Keratinocyte (primary cell): ENCODE data around the gene SREBF1. TPM values are rescaled to one million over a fixed set of nuclear protein-coding genes. Genes with fewer than 3 reads are reported as not detected.
A peak's percentile ranks its signal among the peaks of the same experiment; 100 is the strongest.

Experiments used
- DNase-seq: peaks from one replicate; pipeline ENCODE4 v3.0.0-alpha.2; 2011; ENCODE audit warnings: low read depth, missing footprints, low spot score
- FAIRE-seq: peaks from 2 replicates; lab custom pipeline; 2011; peaks lifted over from hg19 to GRCh38; lab: Jason Lieb, UNC
- H2AFZ ChIP-seq: 2 replicates; pipeline ENCODE4 v1.6.0; 2012; ENCODE audit warnings: low read length, control low read depth, inconsistent platforms; ENCODE audit not compliant: control insufficient read depth
- H3K27ac ChIP-seq: 2 replicates; pipeline ENCODE4 v1.5.1; 2011; ENCODE audit warnings: low read length; ENCODE audit not compliant: control insufficient read depth, insufficient read depth
- H3K27me3 ChIP-seq: 3 replicates; pipeline ENCODE4 v1.6.0; 2011; ENCODE audit warnings: low read length; ENCODE audit not compliant: control insufficient read depth, insufficient read depth; ENCODE audit errors: extremely low read depth
- H3K36me3 ChIP-seq, 2 experiments: 2 replicates in 1 of 2; 3 replicates in 1 of 2; pipeline ENCODE4 v1.5.1; 2011; ENCODE audit warnings: low read length in 2 of 2, mild to moderate bottlenecking in 1 of 2; ENCODE audit not compliant: control insufficient read depth in 2 of 2, insufficient read depth in 2 of 2; ENCODE audit errors: extremely low read depth in 1 of 2
- H3K4me1 ChIP-seq: 3 replicates; pipeline ENCODE4 v1.5.1; 2011; ENCODE audit warnings: low read length; ENCODE audit not compliant: control insufficient read depth, insufficient read depth; ENCODE audit errors: extremely low read depth
- H3K4me2 ChIP-seq: 3 replicates; pipeline ENCODE4 v1.6.0; 2011; ENCODE audit warnings: low read depth, low read length; ENCODE audit not compliant: control insufficient read depth, insufficient read depth; ENCODE audit errors: extremely low read depth
- H3K4me3 ChIP-seq, 3 experiments: fragments of 200-600 bp in 1 of 3; sonication (generic) in 1 of 3; 2 replicates in 2 of 3; 3 replicates in 1 of 3; pipeline ENCODE4 v1.5.1; 2011 to 2016; ENCODE audit warnings: low read length in 3 of 3, mild to moderate bottlenecking in 3 of 3, control low read depth in 2 of 3, inconsistent platforms in 1 of 3, low read depth in 1 of 3, mixed read lengths in 1 of 3, mixed run types in 1 of 3, moderate library complexity in 1 of 3; ENCODE audit not compliant: control insufficient read depth in 2 of 3, insufficient read depth in 2 of 3; ENCODE audit errors: extremely low read depth in 1 of 3
- H3K79me2 ChIP-seq: 2 replicates; pipeline ENCODE4 v1.6.0; 2012; ENCODE audit warnings: low read length; ENCODE audit not compliant: control insufficient read depth, insufficient read depth
- H3K9ac ChIP-seq: 3 replicates; pipeline ENCODE4 v1.6.0; 2011; ENCODE audit warnings: low read length; ENCODE audit not compliant: control insufficient read depth, insufficient read depth; ENCODE audit errors: extremely low read depth
- H3K9me1 ChIP-seq: 3 replicates; pipeline ENCODE4 v1.6.0; 2011; ENCODE audit warnings: low read length; ENCODE audit not compliant: control insufficient read depth, insufficient read depth; ENCODE audit errors: extremely low read depth
- H3K9me3 ChIP-seq: 2 replicates; pipeline ENCODE4 v1.5.1; 2012; ENCODE audit warnings: low read depth, low read length; ENCODE audit not compliant: control insufficient read depth
- H4K20me1 ChIP-seq: 3 replicates; pipeline ENCODE4 v1.6.0; 2011; ENCODE audit warnings: low read length; ENCODE audit not compliant: control insufficient read depth, insufficient read depth; ENCODE audit errors: extremely low read depth
- CTCF ChIP-seq, 3 experiments: IDR thresholded peaks in 1 of 3; conservative IDR thresholded peaks in 1 of 3; optimal IDR thresholded peaks in 1 of 3; 2 replicates in 2 of 3; 3 replicates in 1 of 3; pipeline versions ENCODE3 to v1.5.1; 2011; ENCODE audit warnings: low read length in 3 of 3, mild to moderate bottlenecking in 3 of 3, moderate library complexity in 2 of 3, control low read depth in 1 of 3, inconsistent platforms in 1 of 3; ENCODE audit not compliant: insufficient read depth in 2 of 3; ENCODE audit errors: extremely low read depth in 1 of 3
- EZH2 ChIP-seq: IDR thresholded peaks from one replicate; pipeline ENCODE4 v1.6.1; 2012; ENCODE audit warnings: inconsistent platforms, mild to moderate bottlenecking, low read length, moderate library complexity
- dilution Hi-C: fragments of 300-500 bp; cut with MboI; formaldehyde crosslinking; loops from one replicate; pipeline ENCODE4 v1.7.0; 2020; ENCODE audit warnings: low sequenced_read_pairs; ENCODE audit not compliant: extremely low pct_ligation_motif_present
- polyA plus RNA-seq, 5 experiments: library from polyadenylated mRNA; depleted of rRNA in 3 of 5; stranded (reverse) in 3 of 5; stranded (forward) in 1 of 5; unstranded in 1 of 5; fragments of >200 nt; gene quantifications; 1 replicate in 1 of 5; 2 replicates in 3 of 5; 3 replicates in 1 of 5; pipeline versions ENCODE4 v1.2.1 to v1.2.3, GENCODE V29; 2011 to 2012; ENCODE audit warnings: missing spikeins in 2 of 5, low read depth in 1 of 5, low replicate concordance in 1 of 5

Gene SREBF1
- polyA plus RNA-seq, 1 donor (not counting 4 experiments of a cell fraction or from before 2014, with no cell fraction given) = 51.7 TPM

GRCh38 chr17:17840751-17841591, 4.2 kb upstream of the SREBF1 start:
- Histone ChIP-seq H3K9ac (peak overlapping the region; percentile 90), H3K4me1 (peaks cover 59% of the 10 kb centered on the region), H3K4me3 (peak overlapping the region in 2 of 3 experiments; percentile 11), H3K27me3 (no peaks in the 10 kb centered on the region), H2AFZ (no peak overlapping the region), H3K79me2 (peaks cover 7% of the 10 kb centered on the region), H3K9me3 (no peaks in the 10 kb centered on the region), H3K9me1 (no peaks in the 10 kb centered on the region), H3K4me2 (peak overlapping the region; percentile 80), H3K27ac (peak overlapping the region; percentile 98), H3K36me3 (no peaks in the 10 kb centered on the region), H4K20me1 (no peaks in the 10 kb centered on the region)
- TF ChIP-seq EZH2 (no peak), CTCF (optimal IDR thresholded peaks at IDR 0.05 in 1 of 3, IDR thresholded peaks at IDR 0.05 in 1 of 3, conservative IDR thresholded peaks at IDR 0.05 in 1 of 3; ENCODE audit: extremely low read depth in 1 of 3, insufficient read depth in 2 of 3, low read length in 3 of 3) (no peak)
- dilution Hi-C loops = no loop called here
- peak; percentile 97 for DNase-seq
- FAIRE-seq = peak; percentile 97

GRCh38 chr17:17839791-17840707, 3.3 kb upstream of the SREBF1 start:
- Histone ChIP-seq H3K4me1 (peaks cover 65% of the 10 kb centered on the region), H3K9me1 (peaks cover 3% of the 10 kb centered on the region), H3K9me3 (no peaks in the 10 kb centered on the region), H3K4me3 (peak overlapping the region; percentile 13 to 59 (median 42)), H3K27me3 (no peaks in the 10 kb centered on the region), H3K4me2 (peak overlapping the region; percentile 80), H4K20me1 (peaks cover 5% of the 10 kb centered on the region), H3K27ac (peak overlapping the region; percentile 98), H2AFZ (no peak overlapping the region), H3K36me3 (peaks cover under 1 to 7% of the 10 kb centered on the region in 2 experiments), H3K9ac (peak overlapping the region; percentile 90), H3K79me2 (peaks cover 16% of the 10 kb centered on the region)
- peak; percentile 92 for DNase-seq
- TF ChIP-seq CTCF (optimal IDR thresholded peaks at IDR 0.05 in 1 of 3, IDR thresholded peaks at IDR 0.05 in 1 of 3, conservative IDR thresholded peaks at IDR 0.05 in 1 of 3; ENCODE audit: extremely low read depth in 1 of 3, insufficient read depth in 2 of 3, low read length in 3 of 3) (no peak), EZH2 (no peak)
- FAIRE-seq = peak; percentile 17
- dilution Hi-C loops = no loop called here
